ENCODE results near the gene TGM2. TPM values are rescaled to one million over a fixed set of nuclear protein-coding genes. Genes with fewer than 3 reads are reported as not detected.

TGM2 gene
- total RNA-seq (708 and 868 TPM in 2 replicates), polyA plus RNA-seq (810 and 861 TPM in 2 replicates), polyA minus RNA-seq (986 and 1,245 TPM in 2 replicates), Bru-seq, nascent RNA (percentile 96 among the genes with signal in this experiment), BruChase-seq, experiment 1, labeled RNA remaining after a 6-hour chase (percentile 98 among the genes with signal in this experiment), BruChase-seq, experiment 2, labeled RNA remaining after a 2-hour chase (percentile 96 among the genes with signal in this experiment)
- polyA plus RNA-seq (2011; cell fraction: cytosol; rRNA removed) = 710 and 739 TPM in 2 replicates
- polyA plus RNA-seq (2011; cell fraction: nucleus; rRNA removed) = 680 and 705 TPM in 2 replicates
- 931 and 1,022 TPM in 2 replicates for polyA plus RNA-seq (2012)
- polyA minus RNA-seq (2011; cell fraction: cytosol; rRNA and poly(A)+ RNA removed) = 21.3 TPM
- polyA minus RNA-seq (2011; cell fraction: nucleus; rRNA and poly(A)+ RNA removed) = 361 and 435 TPM in 2 replicates
- long read RNA-seq, full-length matches to known transcripts = 482 of 1,789 reads
- long read RNA-seq, partial matches to known transcripts = 412 of 1,789 reads
- long read RNA-seq, other reads (novel, unspliced or antisense) = 895 of 1,789 reads

DNA sequence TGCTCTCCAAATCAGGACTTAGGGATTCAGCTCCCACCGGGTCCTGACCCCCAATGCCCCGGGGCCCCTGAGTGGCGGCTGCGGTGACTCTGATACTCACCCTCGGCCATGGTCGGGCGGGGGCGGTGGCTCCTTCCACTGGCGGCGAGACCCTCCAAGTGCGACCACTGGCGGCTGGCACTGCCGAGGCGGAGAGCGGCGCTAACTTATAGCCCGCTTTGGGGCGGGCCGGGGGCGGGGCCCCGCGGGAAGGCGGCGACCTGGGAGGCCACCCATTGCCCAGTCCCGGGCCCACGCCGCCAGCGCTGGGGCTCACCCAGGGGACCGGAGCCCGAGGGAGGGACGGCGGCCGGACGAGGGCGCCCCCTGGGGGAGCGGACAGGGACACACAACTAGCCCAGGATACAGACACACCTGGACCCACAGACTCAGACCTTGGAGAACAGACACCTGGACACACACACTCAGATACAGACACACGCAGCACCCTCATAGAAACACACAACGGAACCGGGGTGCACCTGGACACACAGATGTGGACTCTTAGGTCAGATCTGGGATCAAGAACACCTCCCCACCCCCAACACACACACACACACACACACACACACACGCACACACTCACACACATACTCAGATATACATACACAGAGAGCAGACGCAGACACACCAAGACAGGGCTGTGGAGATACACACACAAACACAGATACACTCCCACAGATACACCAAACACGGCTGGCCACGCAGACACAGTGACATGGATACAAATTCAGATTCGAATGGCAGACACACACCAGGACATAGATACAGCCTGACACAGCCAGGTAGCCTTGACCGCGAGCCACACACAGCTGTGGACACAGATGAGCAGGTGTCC is at the start of gene TGM2:
Gene TGM2 (minus strand): TSS at position 182 of the 877 bp plus-strand sequence. CDS start 72 bp downstream, at position 110.
- intact Hi-C loops (cut with micrococcal nuclease) (loop anchor here (1.0 to 5.0 kb wide), 7 partner anchors 8 to 112 kb away; no protein-coding TSS in a partner anchor), dilution Hi-C loops (cut with MboI; ENCODE audit: extremely low pct_ligation_motif_present, low sequenced_read_pairs) (no loop called here)
- Histone ChIP-seq H2AFZ (ENCODE audit: low read depth, low read length) (no peak within 1 kb of the TSS), H3K9me1 (replicated peaks; ENCODE audit: control insufficient read depth, extremely low read depth, insufficient read depth, low read length) (no peaks in the 10 kb centered on the region), H4K20me1 (replicated peaks; ENCODE audit: control insufficient read depth, extremely low read depth, insufficient read depth, low read length) (no peaks in the 10 kb centered on the region), H3K9ac (replicated peaks; ENCODE audit: extremely low read depth, insufficient read depth, low read length) (peak within 1 kb of the TSS; percentile 86), H3K9me3 (replicated peaks; ENCODE audit: control insufficient read depth, insufficient read depth, low read length) (no peaks in the 10 kb centered on the region), H3K27ac (ENCODE audit: insufficient read depth, low read depth, low read length) (peak within 1 kb of the TSS; percentile 96), H3K79me2 (ENCODE audit: control insufficient read depth, insufficient read depth, low read length) (peaks cover 54% of the 10 kb centered on the region), H3K36me3 (ENCODE audit: control insufficient read depth in 2 of 2, extremely low read depth in 1 of 2, insufficient read depth in 2 of 2, low read length in 2 of 2) (peaks cover 7 to 9% of the 10 kb centered on the region in 2 experiments), H3K27me3 (ENCODE audit: control insufficient read depth in 2 of 2, insufficient read depth in 2 of 2, low read length in 2 of 2) (no peaks in the 10 kb centered on the region), H3K4me3 (replicated peaks in 1 of 3; ENCODE audit: insufficient read depth in 1 of 3, low read depth in 1 of 3, low read length in 3 of 3) (peak within 1 kb of the TSS; percentile 26 to 96 (median 68)), H3K4me1 (ENCODE audit: control insufficient read depth, extremely low read depth, insufficient read depth, low read length) (peaks cover 81% of the 10 kb centered on the region), H3K4me2 (ENCODE audit: insufficient read depth, low read length) (peak within 1 kb of the TSS; percentile 78)
- no TSS peak for BruUV-seq (replicated peaks)
- TF ChIP-seq FOS (IDR thresholded peaks at IDR 0.05; ENCODE audit: borderline replicate concordance, insufficient read depth, low read length) (no peak), MYC (IDR thresholded peaks at IDR 0.05; ENCODE audit: low read depth, low read length) (no peak), JUN (IDR thresholded peaks at IDR 0.05; ENCODE audit: borderline replicate concordance, insufficient read depth, insufficient read length, low read depth) (no peak), CTCF (IDR thresholded peaks at IDR 0.05; ENCODE audit: extremely low read depth in 1 of 2, insufficient read depth in 1 of 2, low read depth in 1 of 2, low read length in 2 of 2) (peak; percentile 83 to 89), POLR2A (IDR thresholded peaks at IDR 0.05; ENCODE audit: low read depth, low read length) (peak; percentile 98), POLR2AphosphoS5 (IDR thresholded peaks at IDR 0.05; ENCODE audit: insufficient read depth, low read depth, low read length) (peak; percentile 99)
- ChIA-PET CTCF (interaction anchor here (0.9 to 8.8 kb wide), 13 partner anchors 10 to 107 kb away, joined by 3 to 156 read pairs (median 9); no protein-coding TSS in a partner anchor), POLR2A (interaction anchor here (0.6 to 2.5 kb wide), 4 partner anchors 11 to 288 kb away, joined by 3 to 12 read pairs (median 4); no protein-coding TSS in a partner anchor)
- FAIRE-seq (peak; percentile 87), DNase-seq (ENCODE audit: low read depth, low spot score) (peak; percentile 88)
